GM21717 (cell line): ENCODE measurements around the gene NFIB.

Experiments used
- ATAC-seq: cut with Tn5 transposase; IDR thresholded peaks from one replicate; pipeline ENCODE4 v1.9.1; 2021; ENCODE audit warnings: mild to moderate bottlenecking, moderate library complexity; ENCODE audit not compliant: unreplicated experiment

The NFIB gene

GRCh38 chr9:14192556-14192955 is 121.4 kb downstream of the NFIB start:
- ATAC-seq: no peak

GRCh38 chr9:14191512-14191911 is 122.4 kb downstream of the NFIB start:
- no peak for ATAC-seq

- no peak for ATAC-seq
Observed at GRCh38 chr9:14190240-14190639, 123.7 kb downstream of the NFIB start.

- ATAC-seq: no peak
Observed at GRCh38 chr9:14189578-14189977, 124.4 kb downstream of the NFIB start.

GRCh38 chr9:14189146-14189545 is 124.8 kb downstream of the NFIB start:
- no peak for ATAC-seq

- no peak for ATAC-seq
Observed at GRCh38 chr9:14188538-14188937, 125.4 kb downstream of the NFIB start.

- no peak for ATAC-seq
Observed at GRCh38 chr9:14188011-14188410, 125.9 kb downstream of the NFIB start.

GRCh38 chr9:14186096-14186495 is 127.8 kb downstream of the NFIB start:
- no peak for ATAC-seq

- no peak for ATAC-seq
Observed at GRCh38 chr9:14185016-14185415, 128.9 kb downstream of the NFIB start.

- ATAC-seq: no peak
Observed at GRCh38 chr9:14183001-14183400, 130.9 kb downstream of the NFIB start.

GRCh38 chr9:14180960-14181537 is 132.9 kb downstream of the NFIB start:
- no peak for ATAC-seq

GRCh38 chr9:14180093-14180959 is 133.6 kb downstream of the NFIB start:
- ATAC-seq: no peak

GRCh38 chr9:14179449-14179848 is 134.5 kb downstream of the NFIB start:
- ATAC-seq: no peak

GRCh38 chr9:14175778-14176177 is 138.2 kb downstream of the NFIB start:
- no peak for ATAC-seq

GRCh38 chr9:14173713-14174112 is 140.2 kb downstream of the NFIB start:
- no peak for ATAC-seq

- ATAC-seq: no peak
Observed at GRCh38 chr9:14170973-14171596, 142.9 kb downstream of the NFIB start.

GRCh38 chr9:14170392-14170931 is 143.5 kb downstream of the NFIB start:
- ATAC-seq: no peak

GRCh38 chr9:14168381-14168780 is 145.6 kb downstream of the NFIB start:
- no peak for ATAC-seq

GRCh38 chr9:14165376-14166035 is 148.4 kb downstream of the NFIB start:
- ATAC-seq: no peak

- no peak for ATAC-seq
Observed at GRCh38 chr9:14164908-14165307, 149.0 kb downstream of the NFIB start.
